ENCODE data around the gene SPRR2A. TPM values are rescaled to one million over a fixed set of nuclear protein-coding genes. Genes with fewer than 3 reads are reported as not detected.

The SPRR2A gene
- total RNA-seq, 1 experiment from 2014 or later = not detected

GRCh38 chr1:153023109-153023508 is 34.2 kb downstream of the SPRR2A start:
- no peaks in the 10 kb centered on the region for H3K9me2 ChIP-seq (ENCODE audit: insufficient read depth)
- DNase-seq (ENCODE audit: low read depth, low spot score) (no peak), ATAC-seq (no peak)
- TF ChIP-seq CEBPB (IDR thresholded peaks at IDR 0.05; ENCODE audit: low read depth) (no peak), JUND (IDR thresholded peaks at IDR 0.05) (no peak), SP1 (IDR thresholded peaks at IDR 0.05; ENCODE audit: low read depth) (no peak), RAD21 (IDR thresholded peaks at IDR 0.05; ENCODE audit: low read depth) (no peak), EZH2 (IDR thresholded peaks at IDR 0.05) (no peak), SIN3A (IDR thresholded peaks at IDR 0.05; ENCODE audit: low read depth) (no peak), TCF7L2 (IDR thresholded peaks at IDR 0.05; ENCODE audit: borderline replicate concordance, extremely low read depth, insufficient read depth, insufficient read length) (no peak), SRF (IDR thresholded peaks at IDR 0.05; ENCODE audit: low read depth) (no peak), POLR2AphosphoS5 (IDR thresholded peaks at IDR 0.05; ENCODE audit: low read depth, low read length) (no peak), ZNF274 (IDR thresholded peaks at IDR 0.05; ENCODE audit: low read depth, low read length) (no peak), REST (IDR thresholded peaks at IDR 0.05; ENCODE audit: low read depth) (no peak), FOSL1 (IDR thresholded peaks at IDR 0.05; ENCODE audit: low read depth) (no peak), CTCF (IDR thresholded peaks at IDR 0.05 in 2 of 3, conservative IDR thresholded peaks at IDR 0.05 in 1 of 3; ENCODE audit: borderline replicate concordance in 1 of 3, insufficient read depth in 1 of 3, low read depth in 2 of 3, low read length in 2 of 3) (no peak), ZFX (IDR thresholded peaks at IDR 0.05) (no peak), POLR2A (IDR thresholded peaks at IDR 0.05; ENCODE audit: borderline replicate concordance, extremely low read depth, insufficient read depth, insufficient read length) (no peak)
- TF ChIP-seq, protein P1, sequence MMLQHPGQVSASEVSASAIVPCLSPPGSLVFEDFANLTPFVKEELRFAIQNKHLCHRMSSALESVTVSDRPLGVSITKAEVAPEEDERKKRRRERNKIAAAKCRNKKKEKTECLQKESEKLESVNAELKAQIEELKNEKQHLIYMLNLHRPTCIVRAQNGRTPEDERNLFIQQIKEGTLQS (IDR thresholded peaks at IDR 0.05) = no peak
- TF ChIP-seq, protein P2, sequence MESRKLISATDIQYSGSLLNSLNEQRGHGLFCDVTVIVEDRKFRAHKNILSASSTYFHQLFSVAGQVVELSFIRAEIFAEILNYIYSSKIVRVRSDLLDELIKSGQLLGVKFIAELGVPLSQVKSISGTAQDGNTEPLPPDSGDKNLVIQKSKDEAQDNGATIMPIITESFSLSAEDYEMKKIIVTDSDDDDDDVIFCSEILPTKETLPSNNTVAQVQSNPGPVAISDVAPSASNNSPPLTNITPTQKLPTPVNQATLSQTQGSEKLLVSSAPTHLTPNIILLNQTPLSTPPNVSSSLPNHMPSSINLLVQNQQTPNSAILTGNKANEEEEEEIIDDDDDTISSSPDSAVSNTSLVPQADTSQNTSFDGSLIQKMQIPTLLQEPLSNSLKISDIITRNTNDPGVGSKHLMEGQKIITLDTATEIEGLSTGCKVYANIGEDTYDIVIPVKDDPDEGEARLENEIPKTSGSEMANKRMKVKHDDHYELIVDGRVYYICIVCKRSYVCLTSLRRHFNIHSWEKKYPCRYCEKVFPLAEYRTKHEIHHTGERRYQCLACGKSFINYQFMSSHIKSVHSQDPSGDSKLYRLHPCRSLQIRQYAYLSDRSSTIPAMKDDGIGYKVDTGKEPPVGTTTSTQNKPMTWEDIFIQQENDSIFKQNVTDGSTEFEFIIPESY (IDR thresholded peaks at IDR 0.05; ENCODE audit: extremely low read depth, insufficient replicate concordance, low read length) = no peak
- H3K4me2 ChIP-seq (ENCODE audit: low read length) = no peak overlapping the region
- peaks cover 21% of the 10 kb centered on the region for H3K27me3 ChIP-seq (ENCODE audit: insufficient read depth, low read length)
- BruUV-seq (replicated peaks) = no TSS peak
- H3K9me3 ChIP-seq (ENCODE audit: control insufficient read depth in 1 of 2, insufficient read depth in 1 of 2, low read depth in 1 of 2, low read length in 2 of 2) = no peaks in the 10 kb centered on the region
- ChIA-PET POLR2A (no interaction called here), RAD21 (ENCODE audit: low non-redundant PET in 1 of 2, low total read pairs in 2 of 2, uncharacterized antibody in 2 of 2, unreplicated experiment in 2 of 2) (no interaction called here), CTCF (no interaction called here)
- intact Hi-C loops (cut with micrococcal nuclease) = no loop called here
- no peak overlapping the region for H2AFZ ChIP-seq (ENCODE audit: low read depth, low read length, poor library complexity, severe bottlenecking)
- no peaks in the 10 kb centered on the region for H3K36me3 ChIP-seq (ENCODE audit: control insufficient read depth in 1 of 2, insufficient read depth in 2 of 2, low read length in 2 of 2)
- H3K9ac ChIP-seq (ENCODE audit: low read length) = no peak overlapping the region
- no peaks in the 10 kb centered on the region for H3K79me2 ChIP-seq (ENCODE audit: insufficient read depth, low read length)
- H3K27ac ChIP-seq (ENCODE audit: low read depth, low read length) = no peak overlapping the region
- H4K20me1 ChIP-seq (ENCODE audit: insufficient read depth) = no peaks in the 10 kb centered on the region
- no peak overlapping the region for H3K4me3 ChIP-seq (replicated peaks in 1 of 2; ENCODE audit: low read depth in 1 of 2, low read length in 2 of 2)
- no peaks in the 10 kb centered on the region for H3K4me1 ChIP-seq (ENCODE audit: control insufficient read depth in 1 of 2, insufficient read depth in 2 of 2, low read length in 2 of 2)
